Measurements from ENCODE around the gene STX5. TPM values are rescaled to one million over a fixed set of nuclear protein-coding genes. Genes with fewer than 3 reads are reported as not detected.

STX5 gene
- total and polyA plus RNA-seq, 10 of the 15 experiments (the other 5 are each of a cell fraction or from before 2014, with no cell fraction given), result 3.8 to 35.4 (median 27.4) TPM

GRCh38 chr11:62786318-62787004 lies 45.4 kb downstream of the STX5 start (continued):
- TF ChIP-seq MYC (IDR thresholded peaks at IDR 0.05; ENCODE audit: insufficient read depth, insufficient read length, insufficient replicate concordance, low read length, severe bottlenecking) (no peak), PKNOX1 (IDR thresholded peaks at IDR 0.05) (0 out of 2 replicates have a peak, but pooled peaks have one; percentile 24), NFIC (IDR thresholded peaks at IDR 0.05; ENCODE audit: low read depth, low read length) (no peak), BCL3 (IDR thresholded peaks at IDR 0.05; ENCODE audit: borderline replicate concordance, insufficient read depth, low read depth, low read length, poor library complexity, severe bottlenecking) (no peak), LARP7 (IDR thresholded peaks at IDR 0.05) (peak; percentile 91), ATF7 (IDR thresholded peaks at IDR 0.05; ENCODE audit: low read depth) (no peak), SREBF2 (IDR thresholded peaks at IDR 0.05; ENCODE audit: low read length) (no peak), BMI1 (IDR thresholded peaks at IDR 0.05; ENCODE audit: borderline replicate concordance) (no peak), SUPT20H (IDR thresholded peaks at IDR 0.05; ENCODE audit: borderline replicate concordance, control insufficient read depth, low read depth, low read length) (no peak), NR2C1 (IDR thresholded peaks at IDR 0.05) (peak; percentile 39; the same call in 1 of the 2 replicates), TCF3 (IDR thresholded peaks at IDR 0.05; ENCODE audit: borderline replicate concordance, insufficient read depth, low read depth, low read length) (peak; percentile 30; the same call in 1 of the 2 replicates), ZNF384 (IDR thresholded peaks at IDR 0.05; ENCODE audit: borderline replicate concordance, low read depth, low read length) (no peak), IRF4 (IDR thresholded peaks at IDR 0.05; ENCODE audit: low read depth, low read length) (no peak), SREBF1 (IDR thresholded peaks at IDR 0.05; ENCODE audit: low read length) (no peak), RELA (IDR thresholded peaks at IDR 0.05; ENCODE audit: borderline replicate concordance, partially characterized antibody) (peak; percentile 19), ZNF207 (IDR thresholded peaks at IDR 0.05; ENCODE audit: borderline replicate concordance) (0 out of 2 replicates have a peak, but pooled peaks have one; percentile 52), PRDM15 (CRISPR knock-in tag; IDR thresholded peaks at IDR 0.05) (no peak), ZNF592 (IDR thresholded peaks at IDR 0.05) (no peak), MEF2A (IDR thresholded peaks at IDR 0.05; ENCODE audit: insufficient read depth, low read depth, low read length) (no peak)
